ENCODE data around the gene NT5C2. TPM values are rescaled to one million over a fixed set of nuclear protein-coding genes. Genes with fewer than 3 reads are reported as not detected.

The NT5C2 gene
- total RNA-seq = 37.0 and 41.0 TPM in 2 replicates

DNA sequence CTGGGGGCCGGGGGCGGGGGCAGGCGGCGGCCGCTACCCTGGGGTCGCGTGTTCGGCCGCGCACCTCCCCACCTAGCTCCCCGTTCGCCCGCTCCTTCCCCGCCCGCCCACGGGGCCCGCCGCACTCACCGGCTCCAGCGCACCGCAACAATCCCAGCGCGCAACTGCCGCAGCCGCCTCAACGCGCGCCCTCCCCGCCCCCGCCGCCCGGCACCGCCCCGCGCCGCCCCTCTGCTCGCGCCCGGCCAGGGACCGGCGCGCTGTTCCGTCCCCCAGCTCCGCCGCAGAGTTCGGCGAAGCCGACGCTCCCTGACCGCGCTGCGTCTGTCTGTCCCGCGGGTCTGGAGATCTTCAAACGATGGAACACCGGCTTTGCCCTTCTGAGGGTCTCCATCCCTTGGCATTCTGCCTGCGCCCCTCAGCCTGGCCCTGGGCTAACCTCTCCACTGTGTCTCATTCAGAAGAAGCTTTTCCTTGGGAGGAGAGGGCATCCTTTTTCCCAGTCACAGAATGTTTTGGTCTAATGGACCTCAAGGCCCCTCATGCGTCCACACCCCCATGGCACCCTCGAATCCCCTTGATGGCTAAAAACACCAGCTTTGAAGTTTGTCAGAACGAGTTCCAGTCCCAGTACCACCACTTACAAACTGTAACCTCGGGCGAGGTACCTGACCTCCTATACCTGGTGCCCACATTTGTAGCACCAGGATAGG is at the start of gene NT5C2:
NT5C2 (minus strand) TSS at position 166 of the 713 bp plus-strand sequence. CDS start 18,314 bp downstream, outside the sequence.
- H3K4me3 ChIP-seq (ENCODE audit: low read depth, low read length) = peak within 1 kb of the TSS; percentile 70
- DNase-seq (ENCODE audit: low read depth) = no peak
- TF ChIP-seq, protein P1, sequence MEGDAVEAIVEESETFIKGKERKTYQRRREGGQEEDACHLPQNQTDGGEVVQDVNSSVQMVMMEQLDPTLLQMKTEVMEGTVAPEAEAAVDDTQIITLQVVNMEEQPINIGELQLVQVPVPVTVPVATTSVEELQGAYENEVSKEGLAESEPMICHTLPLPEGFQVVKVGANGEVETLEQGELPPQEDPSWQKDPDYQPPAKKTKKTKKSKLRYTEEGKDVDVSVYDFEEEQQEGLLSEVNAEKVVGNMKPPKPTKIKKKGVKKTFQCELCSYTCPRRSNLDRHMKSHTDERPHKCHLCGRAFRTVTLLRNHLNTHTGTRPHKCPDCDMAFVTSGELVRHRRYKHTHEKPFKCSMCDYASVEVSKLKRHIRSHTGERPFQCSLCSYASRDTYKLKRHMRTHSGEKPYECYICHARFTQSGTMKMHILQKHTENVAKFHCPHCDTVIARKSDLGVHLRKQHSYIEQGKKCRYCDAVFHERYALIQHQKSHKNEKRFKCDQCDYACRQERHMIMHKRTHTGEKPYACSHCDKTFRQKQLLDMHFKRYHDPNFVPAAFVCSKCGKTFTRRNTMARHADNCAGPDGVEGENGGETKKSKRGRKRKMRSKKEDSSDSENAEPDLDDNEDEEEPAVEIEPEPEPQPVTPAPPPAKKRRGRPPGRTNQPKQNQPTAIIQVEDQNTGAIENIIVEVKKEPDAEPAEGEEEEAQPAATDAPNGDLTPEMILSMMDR (conservative IDR thresholded peaks at IDR 0.05; ENCODE audit: low read depth, low read length) = no peak

GRCh38 chr10:103241262-103242011 is 48.4 kb upstream of the NT5C2 start:
- TF ChIP-seq, protein P1 (conservative IDR thresholded peaks at IDR 0.05; ENCODE audit: low read depth, low read length) = no peak
- DNase-seq (ENCODE audit: low read depth) = peak; percentile 88
- peak overlapping the region; percentile 56 for H3K4me3 ChIP-seq (ENCODE audit: low read depth, low read length)

- no peak overlapping the region for H3K4me3 ChIP-seq (ENCODE audit: low read depth, low read length)
- TF ChIP-seq, protein P1 (conservative IDR thresholded peaks at IDR 0.05; ENCODE audit: low read depth, low read length) = peak; percentile 50
- no peak for DNase-seq (ENCODE audit: low read depth)
These were observed 45.6 kb upstream of the NT5C2 start for GRCh38 chr10:103238506-103239252.

DNA sequence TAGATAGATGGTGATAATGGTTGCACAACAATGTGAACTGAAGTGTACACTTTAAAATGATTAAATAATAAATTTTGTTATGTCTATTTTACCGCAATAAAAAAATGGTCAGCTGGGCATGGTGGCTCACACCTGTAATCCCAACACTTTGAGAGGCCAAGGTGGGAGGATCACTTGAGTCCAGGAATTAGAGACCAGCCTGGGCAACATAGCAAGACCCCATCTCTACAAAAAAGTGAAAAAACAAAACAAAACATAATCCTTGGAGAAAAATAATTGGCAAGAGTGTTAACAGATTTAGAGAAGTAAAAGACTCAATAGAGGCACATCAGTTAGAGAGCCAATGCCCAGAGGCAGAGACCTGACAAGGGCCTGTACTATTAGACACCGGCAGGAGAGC is 42.7 kb upstream of the NT5C2 start:
- H3K4me3 ChIP-seq (ENCODE audit: low read depth, low read length) = no peak overlapping the region
- TF ChIP-seq, protein P1 (conservative IDR thresholded peaks at IDR 0.05; ENCODE audit: low read depth, low read length) = no peak
- DNase-seq (ENCODE audit: low read depth) = no peak

- DNase-seq (ENCODE audit: low read depth) = no peak
- TF ChIP-seq, protein P1 (conservative IDR thresholded peaks at IDR 0.05; ENCODE audit: low read depth, low read length) = no peak
- H3K4me3 ChIP-seq (ENCODE audit: low read depth, low read length) = no peak overlapping the region
These were observed 39.9 kb upstream of the NT5C2 start for GRCh38 chr10:103232772-103233488.

DNA sequence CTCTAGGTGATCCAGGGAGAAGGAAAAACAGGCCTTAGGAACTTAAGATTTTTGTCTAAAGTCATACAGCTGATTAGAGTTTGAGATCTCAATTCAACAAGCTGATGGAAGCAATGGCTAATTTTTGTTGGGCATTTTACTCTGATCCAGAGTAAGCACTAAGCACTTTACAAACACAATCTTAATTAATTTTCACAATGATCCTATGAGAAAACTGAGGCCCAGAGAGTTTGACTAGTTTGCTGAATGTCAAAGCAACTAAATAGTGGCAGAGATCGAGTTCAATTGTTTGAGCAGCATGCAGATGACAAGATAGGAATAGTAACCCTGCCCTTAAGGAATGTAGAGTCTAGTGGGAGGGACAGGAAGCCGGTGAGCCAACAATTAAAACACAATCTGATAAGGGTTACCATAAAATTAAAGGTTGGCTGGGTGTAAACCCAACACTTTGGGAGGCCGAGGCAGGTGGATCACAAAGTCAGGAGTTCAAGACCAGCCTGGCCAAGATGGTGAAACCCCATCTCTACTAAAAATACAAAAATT is 39.1 kb upstream of the NT5C2 start:
- DNase-seq (ENCODE audit: low read depth) = no peak
- TF ChIP-seq, protein P1 (conservative IDR thresholded peaks at IDR 0.05; ENCODE audit: low read depth, low read length) = no peak
- H3K4me3 ChIP-seq (ENCODE audit: low read depth, low read length) = no peak overlapping the region
